ENCODE results near the gene EGLN1.

Gene EGLN1

DNA sequence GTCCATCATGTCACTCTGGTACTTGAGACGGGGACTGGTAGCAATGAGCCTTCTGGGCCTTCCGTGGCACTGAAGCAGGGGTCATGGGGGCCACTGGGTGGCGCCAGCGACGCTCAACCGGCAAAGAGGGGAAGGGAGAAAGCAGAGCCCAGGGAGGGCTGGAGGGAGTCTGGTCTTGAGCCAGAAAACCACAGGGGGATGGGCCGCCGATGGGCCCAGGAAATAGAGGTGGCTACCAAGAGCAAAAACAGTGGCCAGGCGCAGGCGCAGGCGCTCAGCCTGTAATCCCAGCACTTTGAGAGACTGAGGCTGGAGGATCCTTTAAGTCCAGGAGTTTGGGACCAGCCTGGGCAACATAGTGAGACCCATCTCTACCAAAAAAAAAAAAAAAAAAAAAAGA, 106.2 kb downstream of the EGLN1 start:
- H3K36me3 ChIP-seq: no peaks in the 10 kb centered on the region
- H3K27me3 ChIP-seq: no peaks in the 10 kb centered on the region
- DNase-seq: peak; percentile 66
- H3K9me3 ChIP-seq: no peaks in the 10 kb centered on the region
- TF ChIP-seq, protein P1, sequence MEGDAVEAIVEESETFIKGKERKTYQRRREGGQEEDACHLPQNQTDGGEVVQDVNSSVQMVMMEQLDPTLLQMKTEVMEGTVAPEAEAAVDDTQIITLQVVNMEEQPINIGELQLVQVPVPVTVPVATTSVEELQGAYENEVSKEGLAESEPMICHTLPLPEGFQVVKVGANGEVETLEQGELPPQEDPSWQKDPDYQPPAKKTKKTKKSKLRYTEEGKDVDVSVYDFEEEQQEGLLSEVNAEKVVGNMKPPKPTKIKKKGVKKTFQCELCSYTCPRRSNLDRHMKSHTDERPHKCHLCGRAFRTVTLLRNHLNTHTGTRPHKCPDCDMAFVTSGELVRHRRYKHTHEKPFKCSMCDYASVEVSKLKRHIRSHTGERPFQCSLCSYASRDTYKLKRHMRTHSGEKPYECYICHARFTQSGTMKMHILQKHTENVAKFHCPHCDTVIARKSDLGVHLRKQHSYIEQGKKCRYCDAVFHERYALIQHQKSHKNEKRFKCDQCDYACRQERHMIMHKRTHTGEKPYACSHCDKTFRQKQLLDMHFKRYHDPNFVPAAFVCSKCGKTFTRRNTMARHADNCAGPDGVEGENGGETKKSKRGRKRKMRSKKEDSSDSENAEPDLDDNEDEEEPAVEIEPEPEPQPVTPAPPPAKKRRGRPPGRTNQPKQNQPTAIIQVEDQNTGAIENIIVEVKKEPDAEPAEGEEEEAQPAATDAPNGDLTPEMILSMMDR (IDR thresholded peaks at IDR 0.05; ENCODE audit: low read depth, low read length): peak; percentile 70
- H3K4me3 ChIP-seq (ENCODE audit: low read depth, low read length): no peak overlapping the region
- H3K4me1 ChIP-seq: no peaks in the 10 kb centered on the region

Measured in BE2C (cell line).